K562 (cell line): ENCODE data around the gene BRICD5. TPM values are rescaled to one million over a fixed set of nuclear protein-coding genes. Genes with fewer than 3 reads are reported as not detected.

ENCODE experiments used
- ATF6 ChIP-seq: sonication (generic); formaldehyde crosslinking; IDR thresholded peaks from 2 replicates; pipeline ENCODE4 v1.4.0; 2020; ENCODE audit warnings: mild to moderate bottlenecking, missing genetic modification reagents
- BHLHE40 ChIP-seq: IDR thresholded peaks from 2 replicates; pipeline ENCODE4 v1.6.1; 2011; ENCODE audit warnings: low read length, improper control_type of control experiment
- MCM3 ChIP-seq: fragments of 450-650 bp; IDR thresholded peaks from 2 replicates; pipeline ENCODE4 v1.6.1; 2016
- ZNF717 ChIP-seq: fragments of 250-450 bp; sonication (Bioruptor Pico); IDR thresholded peaks from 2 replicates; pipeline ENCODE4 v1.5.0; 2021
- ZZZ3 ChIP-seq: fragments of 450-650 bp; IDR thresholded peaks from 2 replicates; pipeline ENCODE4 v1.6.1; 2016; ENCODE audit warnings: antibody characterized with exemption, mild to moderate bottlenecking, moderate library complexity
- polyA plus RNA-seq, 8 experiments: library from polyadenylated mRNA; depleted of rRNA in 4 of 8; stranded (reverse) in 5 of 8; unstranded in 3 of 8; fragments of >200 nt; fragmentation: Nextera tagmentation in 2 of 8; fragmentation: Illumina TruSeq in 1 of 8; extraction: Ambion mirVana in 2 of 8; extraction: Trizol in 1 of 8; gene quantifications; 2 replicates each; pipeline versions ENCODE4 v1.2.1 to v1.2.3, GENCODE V29; 2011 to 2014; ENCODE audit warnings: inconsistent platforms in 1 of 8, missing spikeins in 1 of 8
- total RNA-seq, 7 experiments: library from RNA; depleted of rRNA in 6 of 7; stranded (reverse); fragments of >200 nt in 6 of 7; fragmentation: Illumina TruSeq in 2 of 7; extraction: Trizol in 2 of 7; gene quantifications; 2 replicates each; pipeline versions ENCODE4 v1.2.1 to v1.2.3, GENCODE V29; 2011 to 2021; ENCODE audit warnings: low replicate concordance in 1 of 7
- TF ChIP-seq, protein P1 (sequence below): fragments of 200-600 bp; sonication (generic); IDR thresholded peaks from one replicate; pipeline ENCODE4 v1.6.1; 2012; ENCODE audit warnings: mild to moderate bottlenecking, low read depth, low read length, inconsistent platforms
- TF ChIP-seq, protein P2 (sequence below), 2 experiments: IDR thresholded peaks in 1 of 2; conservative IDR thresholded peaks in 1 of 2; 2 replicates each; pipeline ENCODE4 v1.6.1; 2016; ENCODE audit warnings: low read depth in 2 of 2, mild to moderate bottlenecking in 1 of 2, missing compliant biosample characterization in 1 of 2, missing genetic modification characterization in 1 of 2, moderate library complexity in 1 of 2
- TF ChIP-seq, protein P3 (sequence below): sonication (generic); formaldehyde crosslinking; IDR thresholded peaks from 2 replicates; pipeline ENCODE4 v1.8.1; 2023; ENCODE audit warnings: mild to moderate bottlenecking, missing genetic modification reagents

Gene BRICD5
- total and polyA plus RNA-seq, 9 of the 15 experiments (the other 6 are each of a cell fraction or from before 2014, with no cell fraction given): 0.24 to 15.1 (median 2.4) TPM; not detected in 1

GRCh38 chr16:2223221-2223941 is 12.7 kb upstream of the BRICD5 start, which contains the start of gene E4F1 (continued):
- TF ChIP-seq, protein P1, sequence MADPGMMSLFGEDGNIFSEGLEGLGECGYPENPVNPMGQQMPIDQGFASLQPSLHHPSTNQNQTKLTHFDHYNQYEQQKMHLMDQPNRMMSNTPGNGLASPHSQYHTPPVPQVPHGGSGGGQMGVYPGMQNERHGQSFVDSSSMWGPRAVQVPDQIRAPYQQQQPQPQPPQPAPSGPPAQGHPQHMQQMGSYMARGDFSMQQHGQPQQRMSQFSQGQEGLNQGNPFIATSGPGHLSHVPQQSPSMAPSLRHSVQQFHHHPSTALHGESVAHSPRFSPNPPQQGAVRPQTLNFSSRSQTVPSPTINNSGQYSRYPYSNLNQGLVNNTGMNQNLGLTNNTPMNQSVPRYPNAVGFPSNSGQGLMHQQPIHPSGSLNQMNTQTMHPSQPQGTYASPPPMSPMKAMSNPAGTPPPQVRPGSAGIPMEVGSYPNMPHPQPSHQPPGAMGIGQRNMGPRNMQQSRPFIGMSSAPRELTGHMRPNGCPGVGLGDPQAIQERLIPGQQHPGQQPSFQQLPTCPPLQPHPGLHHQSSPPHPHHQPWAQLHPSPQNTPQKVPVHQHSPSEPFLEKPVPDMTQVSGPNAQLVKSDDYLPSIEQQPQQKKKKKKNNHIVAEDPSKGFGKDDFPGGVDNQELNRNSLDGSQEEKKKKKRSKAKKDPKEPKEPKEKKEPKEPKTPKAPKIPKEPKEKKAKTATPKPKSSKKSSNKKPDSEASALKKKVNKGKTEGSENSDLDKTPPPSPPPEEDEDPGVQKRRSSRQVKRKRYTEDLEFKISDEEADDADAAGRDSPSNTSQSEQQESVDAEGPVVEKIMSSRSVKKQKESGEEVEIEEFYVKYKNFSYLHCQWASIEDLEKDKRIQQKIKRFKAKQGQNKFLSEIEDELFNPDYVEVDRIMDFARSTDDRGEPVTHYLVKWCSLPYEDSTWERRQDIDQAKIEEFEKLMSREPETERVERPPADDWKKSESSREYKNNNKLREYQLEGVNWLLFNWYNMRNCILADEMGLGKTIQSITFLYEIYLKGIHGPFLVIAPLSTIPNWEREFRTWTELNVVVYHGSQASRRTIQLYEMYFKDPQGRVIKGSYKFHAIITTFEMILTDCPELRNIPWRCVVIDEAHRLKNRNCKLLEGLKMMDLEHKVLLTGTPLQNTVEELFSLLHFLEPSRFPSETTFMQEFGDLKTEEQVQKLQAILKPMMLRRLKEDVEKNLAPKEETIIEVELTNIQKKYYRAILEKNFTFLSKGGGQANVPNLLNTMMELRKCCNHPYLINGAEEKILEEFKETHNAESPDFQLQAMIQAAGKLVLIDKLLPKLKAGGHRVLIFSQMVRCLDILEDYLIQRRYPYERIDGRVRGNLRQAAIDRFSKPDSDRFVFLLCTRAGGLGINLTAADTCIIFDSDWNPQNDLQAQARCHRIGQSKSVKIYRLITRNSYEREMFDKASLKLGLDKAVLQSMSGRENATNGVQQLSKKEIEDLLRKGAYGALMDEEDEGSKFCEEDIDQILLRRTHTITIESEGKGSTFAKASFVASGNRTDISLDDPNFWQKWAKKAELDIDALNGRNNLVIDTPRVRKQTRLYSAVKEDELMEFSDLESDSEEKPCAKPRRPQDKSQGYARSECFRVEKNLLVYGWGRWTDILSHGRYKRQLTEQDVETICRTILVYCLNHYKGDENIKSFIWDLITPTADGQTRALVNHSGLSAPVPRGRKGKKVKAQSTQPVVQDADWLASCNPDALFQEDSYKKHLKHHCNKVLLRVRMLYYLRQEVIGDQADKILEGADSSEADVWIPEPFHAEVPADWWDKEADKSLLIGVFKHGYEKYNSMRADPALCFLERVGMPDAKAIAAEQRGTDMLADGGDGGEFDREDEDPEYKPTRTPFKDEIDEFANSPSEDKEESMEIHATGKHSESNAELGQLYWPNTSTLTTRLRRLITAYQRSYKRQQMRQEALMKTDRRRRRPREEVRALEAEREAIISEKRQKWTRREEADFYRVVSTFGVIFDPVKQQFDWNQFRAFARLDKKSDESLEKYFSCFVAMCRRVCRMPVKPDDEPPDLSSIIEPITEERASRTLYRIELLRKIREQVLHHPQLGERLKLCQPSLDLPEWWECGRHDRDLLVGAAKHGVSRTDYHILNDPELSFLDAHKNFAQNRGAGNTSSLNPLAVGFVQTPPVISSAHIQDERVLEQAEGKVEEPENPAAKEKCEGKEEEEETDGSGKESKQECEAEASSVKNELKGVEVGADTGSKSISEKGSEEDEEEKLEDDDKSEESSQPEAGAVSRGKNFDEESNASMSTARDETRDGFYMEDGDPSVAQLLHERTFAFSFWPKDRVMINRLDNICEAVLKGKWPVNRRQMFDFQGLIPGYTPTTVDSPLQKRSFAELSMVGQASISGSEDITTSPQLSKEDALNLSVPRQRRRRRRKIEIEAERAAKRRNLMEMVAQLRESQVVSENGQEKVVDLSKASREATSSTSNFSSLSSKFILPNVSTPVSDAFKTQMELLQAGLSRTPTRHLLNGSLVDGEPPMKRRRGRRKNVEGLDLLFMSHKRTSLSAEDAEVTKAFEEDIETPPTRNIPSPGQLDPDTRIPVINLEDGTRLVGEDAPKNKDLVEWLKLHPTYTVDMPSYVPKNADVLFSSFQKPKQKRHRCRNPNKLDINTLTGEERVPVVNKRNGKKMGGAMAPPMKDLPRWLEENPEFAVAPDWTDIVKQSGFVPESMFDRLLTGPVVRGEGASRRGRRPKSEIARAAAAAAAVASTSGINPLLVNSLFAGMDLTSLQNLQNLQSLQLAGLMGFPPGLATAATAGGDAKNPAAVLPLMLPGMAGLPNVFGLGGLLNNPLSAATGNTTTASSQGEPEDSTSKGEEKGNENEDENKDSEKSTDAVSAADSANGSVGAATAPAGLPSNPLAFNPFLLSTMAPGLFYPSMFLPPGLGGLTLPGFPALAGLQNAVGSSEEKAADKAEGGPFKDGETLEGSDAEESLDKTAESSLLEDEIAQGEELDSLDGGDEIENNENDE: no peak
- no peak for TF ChIP-seq MCM3
- no peak for TF ChIP-seq ZZZ3
- TF ChIP-seq ATF6: no peak
- TF ChIP-seq, protein P2, sequence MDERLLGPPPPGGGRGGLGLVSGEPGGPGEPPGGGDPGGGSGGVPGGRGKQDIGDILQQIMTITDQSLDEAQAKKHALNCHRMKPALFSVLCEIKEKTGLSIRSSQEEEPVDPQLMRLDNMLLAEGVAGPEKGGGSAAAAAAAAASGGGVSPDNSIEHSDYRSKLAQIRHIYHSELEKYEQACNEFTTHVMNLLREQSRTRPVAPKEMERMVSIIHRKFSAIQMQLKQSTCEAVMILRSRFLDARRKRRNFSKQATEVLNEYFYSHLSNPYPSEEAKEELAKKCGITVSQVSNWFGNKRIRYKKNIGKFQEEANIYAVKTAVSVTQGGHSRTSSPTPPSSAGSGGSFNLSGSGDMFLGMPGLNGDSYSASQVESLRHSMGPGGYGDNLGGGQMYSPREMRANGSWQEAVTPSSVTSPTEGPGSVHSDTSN (CRISPR knock-in tag; IDR thresholded peaks at IDR 0.05; ENCODE audit: low read depth): peak; percentile 96
- TF ChIP-seq, protein P2 (tag; conservative IDR thresholded peaks at IDR 0.05; ENCODE audit: low read depth): peak; percentile 94
- TF ChIP-seq BHLHE40: peak; percentile 7; the same call in 1 of the 2 replicates
- TF ChIP-seq, protein P3, sequence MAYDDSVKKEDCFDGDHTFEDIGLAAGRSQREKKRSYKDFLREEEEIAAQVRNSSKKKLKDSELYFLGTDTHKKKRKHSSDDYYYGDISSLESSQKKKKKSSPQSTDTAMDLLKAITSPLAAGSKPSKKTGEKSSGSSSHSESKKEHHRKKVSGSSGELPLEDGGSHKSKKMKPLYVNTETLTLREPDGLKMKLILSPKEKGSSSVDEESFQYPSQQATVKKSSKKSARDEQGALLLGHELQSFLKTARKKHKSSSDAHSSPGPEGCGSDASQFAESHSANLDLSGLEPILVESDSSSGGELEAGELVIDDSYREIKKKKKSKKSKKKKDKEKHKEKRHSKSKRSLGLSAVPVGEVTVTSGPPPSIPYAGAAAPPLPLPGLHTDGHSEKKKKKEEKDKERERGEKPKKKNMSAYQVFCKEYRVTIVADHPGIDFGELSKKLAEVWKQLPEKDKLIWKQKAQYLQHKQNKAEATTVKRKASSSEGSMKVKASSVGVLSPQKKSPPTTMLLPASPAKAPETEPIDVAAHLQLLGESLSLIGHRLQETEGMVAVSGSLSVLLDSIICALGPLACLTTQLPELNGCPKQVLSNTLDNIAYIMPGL: peak; percentile 56; the same call in 1 of the 2 replicates
- no peak for TF ChIP-seq ZNF717 (CRISPR knock-in tag)
